H1 (cell line): ENCODE data around the gene SND1. TPM values are rescaled to one million over a fixed set of nuclear protein-coding genes. Genes with fewer than 3 reads are reported as not detected.

Experiments used
- CTCF ChIA-PET: fragments of 300-600 bp; sonication (Branson Sonifier 250); formaldehyde crosslinking; loops from one replicate; lab custom pipeline; 2021; ENCODE audit not compliant: partially characterized antibody; lab: Charles Lee
- POLR2A ChIA-PET: fragments of 300-600 bp; sonication (Branson Sonifier 250); formaldehyde crosslinking; loops from one replicate; lab custom pipeline; 2021; ENCODE audit warnings: inconsistent platforms; ENCODE audit not compliant: partially characterized antibody; lab: Charles Lee
- DNase-seq, 2 experiments: peaks; one replicate each; pipeline versions ENCODE4 v3.0.0 to v3.0.0-alpha.2; 2010 to 2022; ENCODE audit warnings: low spot score in 2 of 2, low read depth in 1 of 2, mixed read lengths in 1 of 2
- FAIRE-seq: peaks from 2 replicates; lab custom pipeline; 2011; peaks lifted over from hg19 to GRCh38; lab: Jason Lieb, UNC
- H2AFZ ChIP-seq: 2 replicates; pipeline ENCODE4 v1.8.1; 2012; ENCODE audit warnings: low read length, inconsistent platforms
- H2AK5ac ChIP-seq: 2 replicates; pipeline ENCODE4 v1.6.1; 2013; ENCODE audit warnings: low read depth, low read length
- H2BK120ac ChIP-seq: replicated peaks from 2 replicates; pipeline ENCODE3; 2013; ENCODE audit warnings: low read depth, low read length, inconsistent platforms
- H2BK12ac ChIP-seq: 2 replicates; pipeline ENCODE4 v1.6.1; 2013; ENCODE audit warnings: low read depth, low read length
- H2BK15ac ChIP-seq: 2 replicates; pipeline ENCODE4 v1.6.1; 2013; ENCODE audit warnings: low read length
- H2BK20ac ChIP-seq: 2 replicates; pipeline ENCODE4 v1.6.1; 2013; ENCODE audit warnings: low read length
- H2BK5ac ChIP-seq: 2 replicates; pipeline ENCODE4 v1.6.1; 2013; ENCODE audit warnings: low read depth, low read length
- H3K14ac ChIP-seq: 2 replicates; pipeline ENCODE4 v1.6.1; 2013; ENCODE audit warnings: inconsistent platforms; ENCODE audit not compliant: insufficient read length
- H3K18ac ChIP-seq: 2 replicates; pipeline ENCODE4 v1.6.1; 2013; ENCODE audit warnings: low read length; ENCODE audit errors: extremely low read depth
- H3K23ac ChIP-seq: 2 replicates; pipeline ENCODE4 v1.6.1; 2013; ENCODE audit warnings: inconsistent platforms; ENCODE audit not compliant: insufficient read length
- H3K23me2 ChIP-seq: 2 replicates; pipeline ENCODE4 v1.6.1; 2013; ENCODE audit warnings: low read depth, low read length
- H3K27ac ChIP-seq: 2 replicates; pipeline ENCODE4 v1.6.1; 2011; ENCODE audit warnings: low read depth, low read length, inconsistent platforms
- H3K27me3 ChIP-seq, 4 experiments: replicated peaks in 1 of 4; 1 replicate in 1 of 4; 2 replicates in 3 of 4; pipeline versions ENCODE4 v1.6.1 to v1.8.1; 2011 to 2013; ENCODE audit warnings: low read length in 3 of 4, mild to moderate bottlenecking in 3 of 4, inconsistent platforms in 2 of 4, mixed read lengths in 2 of 4, moderate library complexity in 1 of 4; ENCODE audit not compliant: control insufficient read depth in 3 of 4, insufficient read depth in 3 of 4; ENCODE audit errors: extremely low read depth in 1 of 4
- H3K36me3 ChIP-seq, 4 experiments: 2 replicates each; pipeline versions ENCODE4 v1.6.1 to v1.8.1; 2011 to 2013; ENCODE audit warnings: mild to moderate bottlenecking in 4 of 4, low read length in 3 of 4, moderate library complexity in 2 of 4, control low read depth in 1 of 4, inconsistent platforms in 1 of 4; ENCODE audit not compliant: insufficient read depth in 4 of 4, control insufficient read depth in 2 of 4
- H3K4ac ChIP-seq: replicated peaks from 2 replicates; pipeline ENCODE3; 2013; ENCODE audit warnings: low read length, low read depth, mixed read lengths, inconsistent platforms; ENCODE audit not compliant: insufficient read length
- H3K4me1 ChIP-seq, 4 experiments: replicated peaks in 1 of 4; 1 replicate in 1 of 4; 2 replicates in 3 of 4; pipeline versions ENCODE4 v1.6.1 to v1.8.1; 2011 to 2013; ENCODE audit warnings: low read length in 3 of 4, inconsistent platforms in 2 of 4, mixed read lengths in 1 of 4; ENCODE audit not compliant: insufficient read depth in 4 of 4, control insufficient read depth in 3 of 4
- H3K4me2 ChIP-seq, 2 experiments: 2 replicates each; pipeline versions ENCODE4 v1.6.1 to v1.8.1; 2011 to 2013; ENCODE audit warnings: low read depth in 2 of 2, low read length in 2 of 2, control low read depth in 1 of 2, inconsistent platforms in 1 of 2, mild to moderate bottlenecking in 1 of 2; ENCODE audit not compliant: insufficient read depth in 1 of 2
- H3K4me3 ChIP-seq, 4 experiments: fragments of 200-600, 300-600 bp in 1 of 4; sonication (generic), shearing (Covaris generic), sonication (Bioruptor Twin) in 1 of 4; 2 replicates each; pipeline versions ENCODE4 v1.5.1 to v1.8.1; 2011 to 2016; ENCODE audit warnings: low read length in 4 of 4, low read depth in 3 of 4, control low read depth in 2 of 4, inconsistent platforms in 2 of 4, mild to moderate bottlenecking in 2 of 4, mixed read lengths in 1 of 4, moderate library complexity in 1 of 4; ENCODE audit not compliant: insufficient read depth in 2 of 4; ENCODE audit errors: extremely low read depth in 1 of 4
- H3K56ac ChIP-seq: replicated peaks from 2 replicates; pipeline ENCODE3; 2013; ENCODE audit warnings: low read depth, mild to moderate bottlenecking, mixed read lengths, low read length, inconsistent platforms; ENCODE audit not compliant: insufficient read length
- H3K79me1 ChIP-seq: 2 replicates; pipeline ENCODE4 v1.6.1; 2013; ENCODE audit warnings: low read depth, low read length, control low read depth
- H3K79me2 ChIP-seq, 2 experiments: 2 replicates each; pipeline versions ENCODE4 v1.6.1 to v1.8.1; 2012 to 2013; ENCODE audit warnings: low read length in 2 of 2, mild to moderate bottlenecking in 2 of 2, inconsistent platforms in 1 of 2; ENCODE audit not compliant: insufficient read depth in 2 of 2, control insufficient read depth in 1 of 2
- H3K9ac ChIP-seq, 4 experiments: replicated peaks in 1 of 4; 1 replicate in 1 of 4; 2 replicates in 3 of 4; pipeline versions ENCODE4 v1.6.1 to v1.8.1; 2011 to 2013; ENCODE audit warnings: low read depth in 3 of 4, low read length in 3 of 4, control low read depth in 2 of 4, mild to moderate bottlenecking in 2 of 4, moderate library complexity in 2 of 4, inconsistent platforms in 1 of 4; ENCODE audit errors: extremely low read depth in 1 of 4
- H3K9me3 ChIP-seq, 2 experiments: 2 replicates each; pipeline versions ENCODE4 v1.6.1 to v1.8.1; 2012 to 2013; ENCODE audit warnings: mild to moderate bottlenecking in 2 of 2, moderate library complexity in 2 of 2, control low read depth in 1 of 2, inconsistent platforms in 1 of 2, low read depth in 1 of 2, low read length in 1 of 2, mixed read lengths in 1 of 2; ENCODE audit not compliant: insufficient read depth in 2 of 2
- H4K20me1 ChIP-seq, 2 experiments: replicated peaks in 1 of 2; 2 replicates each; pipeline versions ENCODE3 to v1.8.1; 2011 to 2013; ENCODE audit warnings: inconsistent platforms in 2 of 2, low read length in 2 of 2, mild to moderate bottlenecking in 1 of 2; ENCODE audit not compliant: insufficient read depth in 2 of 2, control insufficient read depth in 1 of 2
- H4K5ac ChIP-seq: 2 replicates; pipeline ENCODE4 v1.6.1; 2013; ENCODE audit warnings: low read length, low read depth, mixed read lengths, inconsistent platforms; ENCODE audit not compliant: insufficient read length
- H4K8ac ChIP-seq: 2 replicates; pipeline ENCODE4 v1.8.0; 2013; ENCODE audit warnings: mild to moderate bottlenecking, moderate library complexity, low read length, inconsistent platforms; ENCODE audit not compliant: insufficient read depth; ENCODE audit errors: extremely low read depth
- H4K91ac ChIP-seq: replicated peaks from 2 replicates; pipeline ENCODE3; 2013; ENCODE audit warnings: low read length, mixed read lengths, inconsistent platforms; ENCODE audit not compliant: insufficient read length
- WGBS, 2 experiments: shearing (Covaris generic) in 1 of 2; methylation state at CpG; one replicate each; pipeline versions ENCODE4 v1.1.6 to v1.1.7; 2013 to 2015; ENCODE audit warnings: low lambda C conversion rate in 2 of 2, mixed read lengths in 2 of 2, inconsistent platforms in 1 of 2, low coverage in 1 of 2, missing lambda C conversion rate in 1 of 2; ENCODE audit not compliant: insufficient replicate concordance in 2 of 2, insufficient coverage in 1 of 2, insufficient read length in 1 of 2; ENCODE audit errors: extremely low coverage in 1 of 2, missing lambda C conversion rate in 1 of 2; 5-methylcytosine and 5-hydroxymethylcytosine counted together
- polyA plus RNA-seq, 7 experiments: library from polyadenylated mRNA; depleted of rRNA in 3 of 7; stranded (reverse) in 5 of 7; unstranded in 2 of 7; fragments of >200 nt in 5 of 7; fragments of 200-250 nt in 2 of 7; gene quantifications; 1 replicate in 5 of 7; 2 replicates in 1 of 7; 4 replicates in 1 of 7; pipeline versions ENCODE4 v1.2.1 to v1.2.3, GENCODE V29; 2011 to 2013; ENCODE audit warnings: missing spikeins in 2 of 7, mixed read lengths in 2 of 7
- total RNA-seq: library from RNA; stranded (reverse); fragmentation: NEBNext Ultra II Directional; extraction: Animal tissue kit (Norgen Biotek cat#: 25700); gene quantifications from 2 replicates; pipeline ENCODE4 v1.2.1, GENCODE V29; 2021

The SND1 gene
- total and polyA plus RNA-seq, 2 of the 8 experiments (the other 6 are each of a cell fraction or from before 2014, with no cell fraction given) = 122 to 290 TPM

DNA sequence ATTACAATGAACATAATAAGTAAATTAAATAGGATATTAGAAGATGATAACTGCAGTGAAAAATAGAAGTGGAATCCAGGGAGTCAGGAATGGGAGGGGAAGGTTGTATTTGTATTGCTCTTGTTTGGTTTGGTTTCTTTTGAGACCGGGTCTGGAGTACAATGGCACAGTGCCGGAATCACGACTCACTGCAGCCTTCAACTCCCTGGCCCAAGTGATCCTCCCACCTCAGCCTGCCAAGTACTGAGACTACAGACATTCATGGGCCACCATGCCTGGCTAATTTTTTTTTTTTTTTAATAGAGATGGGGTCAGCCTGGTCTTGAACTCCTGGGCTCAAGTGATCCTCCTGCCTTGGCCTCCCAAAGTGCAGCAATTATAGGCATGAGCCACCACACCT lies 439.1 kb downstream of the SND1 start:
- WGBS, 2 experiments = 98% methylated on average over 3 of the region's 3 CpGs; no CpG with 5 or more reads in 1 of the 2 experiments
- no peak for FAIRE-seq
- Histone ChIP-seq H4K20me1 (peaks cover 0 to 2% of the 10 kb centered on the region in 2 experiments), H3K4ac (no peak overlapping the region), H2BK120ac (no peak overlapping the region), H3K18ac (no peak overlapping the region), H2AFZ (no peak overlapping the region), H2BK12ac (no peak overlapping the region), H2BK15ac (no peak overlapping the region), H2AK5ac (no peak overlapping the region), H2BK5ac (no peak overlapping the region), H3K56ac (no peak overlapping the region), H3K36me3 (peaks cover 11 to 40% (median 23%) of the 10 kb centered on the region in 4 experiments), H4K5ac (no peak overlapping the region), H3K23me2 (peaks cover 2% of the 10 kb centered on the region; the same call in 1 of the 2 replicates), H3K9ac (no peak overlapping the region), H3K4me1 (peaks cover 0 to under 1% (median 0%) of the 10 kb centered on the region in 4 experiments; a peak in 1 of 7 replicates), H3K9me3 (no peaks in the 10 kb centered on the region), H3K27me3 (no peaks in the 10 kb centered on the region), H4K8ac (no peak overlapping the region), H2BK20ac (no peak overlapping the region), H3K27ac (no peak overlapping the region), H3K23ac (no peak overlapping the region), H4K91ac (no peak overlapping the region), H3K4me2 (no peak overlapping the region), H3K79me1 (no peaks in the 10 kb centered on the region), H3K14ac (no peak overlapping the region), H3K79me2 (no peaks in the 10 kb centered on the region), H3K4me3 (no peak overlapping the region)
- DNase-seq = no peak
- CTCF ChIA-PET = interaction anchor here (0.9 to 21.0 kb wide), 7 partner anchors 9 to 118 kb away, joined by 3 to 221 read pairs (median 6); no protein-coding TSS in a partner anchor
- POLR2A ChIA-PET = no interaction called here
